NT2/D1 (cell line): ENCODE data around the gene BMPER.
A peak's percentile ranks its signal among the peaks of the same experiment; 100 is the strongest.

Experiments used
- DNase-seq: peaks from one replicate; pipeline ENCODE4 v3.0.0-alpha.2; 2011; ENCODE audit warnings: low read depth, low spot score
- H3K27me3 ChIP-seq: 2 replicates; pipeline ENCODE4 v1.6.0; 2011; ENCODE audit warnings: mild to moderate bottlenecking; ENCODE audit not compliant: insufficient read length, insufficient read depth
- H3K36me3 ChIP-seq: 2 replicates; pipeline ENCODE4 v1.6.1; 2011; ENCODE audit warnings: mild to moderate bottlenecking, low read length, mixed read lengths; ENCODE audit not compliant: insufficient read depth, insufficient read length
- H3K4me1 ChIP-seq: 2 replicates; pipeline ENCODE4 v1.5.1; 2011; ENCODE audit not compliant: insufficient read depth, insufficient read length
- H3K4me3 ChIP-seq: 2 replicates; pipeline ENCODE4 v1.5.1; 2011; ENCODE audit warnings: low read depth; ENCODE audit not compliant: insufficient read length
- H3K9ac ChIP-seq: 2 replicates; pipeline ENCODE4 v1.6.0; 2011; ENCODE audit warnings: low read depth; ENCODE audit not compliant: insufficient read length
- H3K9me3 ChIP-seq: 2 replicates; pipeline ENCODE4 v1.5.1; 2011; ENCODE audit warnings: mild to moderate bottlenecking, low read length; ENCODE audit not compliant: insufficient read depth
- SUZ12 ChIP-seq: IDR thresholded peaks from 2 replicates; pipeline ENCODE4 v1.6.1; 2011; ENCODE audit not compliant: insufficient read length, insufficient read depth; ENCODE audit errors: extremely low read depth
- YY1 ChIP-seq: IDR thresholded peaks from 2 replicates; pipeline ENCODE4 v1.6.1; 2011; ENCODE audit not compliant: insufficient read length, insufficient read depth
- ZNF274 ChIP-seq: IDR thresholded peaks from 2 replicates; pipeline ENCODE4 v1.6.1; 2011; ENCODE audit warnings: mild to moderate bottlenecking, low read depth, low read length

BMPER gene

DNA sequence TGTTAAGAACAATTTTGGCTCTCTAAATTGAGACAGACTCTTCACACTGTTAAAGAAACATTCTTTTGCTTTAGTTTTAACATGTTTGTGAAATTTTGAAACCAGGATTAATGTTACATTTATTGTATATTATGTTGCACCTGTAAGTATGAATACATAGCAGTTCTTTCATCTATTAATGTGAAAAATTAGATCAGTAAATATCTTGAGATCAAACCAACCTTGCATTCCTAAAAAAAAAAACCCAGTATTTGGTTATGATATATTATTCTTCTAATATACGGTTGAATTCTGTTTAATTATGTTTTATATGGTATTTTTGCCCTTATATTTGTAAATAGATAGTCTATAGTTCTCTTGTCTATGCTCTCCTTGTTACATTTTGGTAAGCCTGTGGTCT, 219.4 kb downstream of the BMPER start:
- Histone ChIP-seq H3K36me3 (no peaks in the 10 kb centered on the region), H3K4me1 (no peaks in the 10 kb centered on the region)
- TF ChIP-seq ZNF274 (no peak), SUZ12 (no peak), YY1 (no peak)

DNA sequence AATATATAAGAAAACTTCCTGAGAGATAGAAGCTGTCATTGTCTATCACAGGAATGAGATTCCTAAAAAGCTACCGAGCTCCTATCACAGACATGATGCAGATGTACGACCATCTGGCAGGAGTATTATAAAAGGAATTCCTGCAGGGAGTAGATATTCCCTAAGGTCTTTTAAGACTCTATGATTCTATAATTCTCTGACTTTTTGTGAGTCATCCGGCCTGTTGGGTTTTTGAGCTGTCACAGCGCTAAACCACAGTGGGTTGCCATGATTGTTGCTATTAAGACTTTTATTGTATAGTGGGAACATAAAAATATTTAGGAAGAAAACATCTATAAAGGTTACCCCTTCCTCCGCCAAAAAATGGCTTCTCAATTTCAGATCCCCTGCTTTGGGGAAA, 223.4 kb downstream of the BMPER start:
- Histone ChIP-seq H3K27me3 (no peaks in the 10 kb centered on the region), H3K4me3 (no peak overlapping the region), H3K9ac (no peak overlapping the region), H3K9me3 (peaks cover 33% of the 10 kb centered on the region), H3K36me3 (no peaks in the 10 kb centered on the region), H3K4me1 (no peaks in the 10 kb centered on the region)
- TF ChIP-seq YY1, result no peak
- TF ChIP-seq ZNF274, result no peak
- TF ChIP-seq SUZ12, result no peak
- no peak for DNase-seq

More for the DNA sequence above, 219.4 kb downstream of the BMPER start:
- Histone ChIP-seq H3K9me3 (peaks cover 33% of the 10 kb centered on the region), H3K9ac (no peak overlapping the region), H3K4me3 (no peak overlapping the region), H3K27me3 (no peaks in the 10 kb centered on the region)
- DNase-seq, result no peak

DNA sequence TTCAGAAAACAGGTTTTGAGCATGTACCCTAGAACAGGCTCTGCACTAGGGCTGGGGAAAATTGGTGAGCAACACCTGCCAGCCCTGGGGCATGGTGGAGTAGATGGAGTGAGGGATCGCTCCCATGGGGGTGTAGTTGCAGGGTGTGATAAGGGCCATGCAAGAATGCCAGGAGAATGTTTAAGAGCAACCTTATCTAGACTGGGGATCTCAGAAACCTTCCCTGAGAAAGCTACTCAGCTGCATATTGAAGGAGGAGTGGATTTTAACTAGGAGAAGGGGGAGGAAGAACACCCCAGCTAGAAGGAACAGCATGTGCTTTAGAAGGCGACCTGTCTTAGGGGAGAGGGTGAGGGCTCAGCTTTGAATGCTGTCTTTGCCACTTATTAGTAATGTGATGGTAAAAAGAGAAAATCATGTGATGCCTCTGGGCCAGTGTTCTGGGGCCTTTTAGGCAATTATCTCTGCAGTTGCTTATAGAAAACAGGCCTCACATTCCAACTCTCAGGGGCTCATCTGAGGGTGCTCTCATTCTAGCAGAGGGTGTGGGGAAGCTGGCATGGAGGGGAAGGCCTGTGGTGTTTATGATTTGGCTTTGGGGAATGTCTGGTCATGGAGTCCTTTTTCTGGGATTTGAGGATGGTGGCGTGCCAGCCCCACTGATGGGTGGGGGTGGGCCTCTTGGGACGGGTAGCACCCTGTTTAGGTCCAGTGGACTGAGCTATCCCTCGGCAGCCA, 225.4 kb downstream of the BMPER start:
- Histone ChIP-seq H3K4me3 (no peak overlapping the region), H3K9me3 (peaks cover 13% of the 10 kb centered on the region), H3K4me1 (no peaks in the 10 kb centered on the region), H3K36me3 (no peaks in the 10 kb centered on the region), H3K9ac (no peak overlapping the region), H3K27me3 (no peaks in the 10 kb centered on the region)
- DNase-seq, result no peak
- TF ChIP-seq ZNF274 (no peak), SUZ12 (no peak), YY1 (no peak)

DNA sequence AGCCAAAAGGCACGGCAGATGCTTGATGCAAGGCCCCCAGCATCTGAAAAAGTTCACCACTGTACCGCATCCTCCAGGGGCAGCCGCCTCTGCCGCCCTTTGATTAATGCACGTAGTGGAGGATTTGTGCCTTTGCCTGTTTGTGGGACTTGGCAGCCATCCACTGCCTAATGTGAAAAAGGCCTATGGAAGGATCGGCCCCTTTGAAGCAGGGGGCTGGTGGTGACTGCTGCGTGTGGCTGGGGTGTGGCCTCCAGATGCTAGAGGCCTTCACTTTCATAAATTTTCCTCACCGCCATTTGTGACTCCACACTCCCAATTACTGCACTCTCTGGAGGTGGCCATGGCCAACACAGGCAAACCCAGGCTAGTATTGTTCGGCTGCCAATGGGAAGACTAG, 226.0 kb downstream of the BMPER start:
- H3K4me1 ChIP-seq, result no peaks in the 10 kb centered on the region
- no peak for DNase-seq
- no peaks in the 10 kb centered on the region for H3K36me3 ChIP-seq
- H3K9ac ChIP-seq, result no peak overlapping the region
- TF ChIP-seq ZNF274 (no peak), SUZ12 (no peak), YY1 (no peak)
- peaks cover 8% of the 10 kb centered on the region; the same call in 1 of the 2 replicates for H3K9me3 ChIP-seq
- H3K27me3 ChIP-seq, result no peaks in the 10 kb centered on the region
- H3K4me3 ChIP-seq, result no peak overlapping the region

DNA sequence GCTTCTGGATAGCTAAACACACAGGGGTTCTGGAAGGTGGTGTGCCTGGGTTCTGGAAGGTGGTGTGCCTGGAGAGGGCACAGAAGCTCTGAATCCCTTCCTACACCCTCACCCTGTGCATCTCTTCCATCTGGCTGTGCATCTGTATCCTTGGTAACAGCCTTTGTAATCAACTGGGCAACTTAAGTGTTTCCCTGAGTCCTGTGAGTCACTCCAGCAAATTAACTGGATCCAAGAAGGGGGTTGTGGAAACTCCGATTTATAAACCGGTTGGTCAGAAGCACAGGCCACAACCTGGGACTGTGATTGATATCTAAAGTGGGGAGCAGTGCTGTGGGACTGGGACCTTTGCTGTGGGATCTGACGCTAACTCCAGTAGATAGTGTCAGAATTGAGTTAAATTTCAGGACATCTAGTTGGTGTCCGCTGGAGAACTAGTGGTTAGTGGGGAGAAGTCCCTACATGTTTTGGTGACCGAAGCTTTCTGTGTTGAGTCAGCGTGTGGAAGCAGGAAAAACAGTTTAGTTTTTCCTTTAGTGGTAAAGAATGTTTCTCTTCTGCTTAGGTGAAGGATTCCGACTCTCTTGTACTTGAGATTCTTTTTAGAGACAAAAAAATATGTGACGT, 228.1 kb downstream of the BMPER start:
- Histone ChIP-seq H3K4me1 (peaks cover 1% of the 10 kb centered on the region), H3K4me3 (no peak overlapping the region), H3K36me3 (no peaks in the 10 kb centered on the region), H3K9me3 (no peaks in the 10 kb centered on the region), H3K9ac (no peak overlapping the region), H3K27me3 (no peaks in the 10 kb centered on the region)
- TF ChIP-seq SUZ12, result no peak
- no peak for TF ChIP-seq ZNF274
- TF ChIP-seq YY1, result no peak
- no peak for DNase-seq

DNA sequence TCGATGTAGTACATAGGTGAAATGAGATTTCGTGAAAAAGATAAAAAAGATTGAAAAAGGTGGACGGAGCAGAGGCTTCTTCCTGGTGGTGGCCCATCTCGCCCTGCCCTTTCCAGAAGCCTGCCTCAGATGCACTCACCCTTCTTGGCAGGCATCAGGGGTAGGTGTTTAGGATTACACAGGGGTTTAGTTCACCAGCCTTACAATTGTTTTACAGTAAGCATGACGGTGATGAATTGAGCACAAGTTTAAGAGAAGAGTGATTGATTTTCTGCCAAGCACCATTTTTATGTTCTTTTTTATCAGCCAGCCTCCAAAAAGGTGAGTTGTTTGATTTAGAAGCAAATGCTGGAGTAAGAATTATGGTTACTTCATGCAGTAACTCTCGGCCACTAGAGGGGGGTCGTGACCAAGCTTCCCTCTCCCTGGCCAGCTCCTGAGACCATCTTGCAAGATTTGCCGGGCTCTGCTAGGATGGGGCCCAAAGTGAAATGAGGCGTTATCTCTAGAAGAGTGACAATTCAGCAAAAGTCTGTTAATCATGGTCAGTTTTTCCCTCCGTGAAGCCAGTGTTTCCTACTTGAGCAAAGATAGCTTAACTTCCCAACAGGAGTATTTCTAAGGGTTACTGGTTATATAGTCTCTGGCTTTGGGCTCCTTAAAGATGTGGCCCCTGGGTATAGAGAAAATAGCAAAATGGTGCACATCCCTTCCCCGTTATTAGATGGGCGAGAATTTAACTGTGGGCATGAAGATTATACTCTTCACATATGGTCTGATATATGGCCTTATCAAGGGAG, 228.8 kb downstream of the BMPER start:
- Histone ChIP-seq H3K36me3 (no peaks in the 10 kb centered on the region), H3K9me3 (no peaks in the 10 kb centered on the region), H3K9ac (no peak overlapping the region), H3K4me1 (peaks cover 2% of the 10 kb centered on the region), H3K27me3 (no peaks in the 10 kb centered on the region), H3K4me3 (no peak overlapping the region)
- no peak for TF ChIP-seq SUZ12
- TF ChIP-seq ZNF274, result no peak
- TF ChIP-seq YY1, result no peak
- peak; percentile 89 for DNase-seq

DNA sequence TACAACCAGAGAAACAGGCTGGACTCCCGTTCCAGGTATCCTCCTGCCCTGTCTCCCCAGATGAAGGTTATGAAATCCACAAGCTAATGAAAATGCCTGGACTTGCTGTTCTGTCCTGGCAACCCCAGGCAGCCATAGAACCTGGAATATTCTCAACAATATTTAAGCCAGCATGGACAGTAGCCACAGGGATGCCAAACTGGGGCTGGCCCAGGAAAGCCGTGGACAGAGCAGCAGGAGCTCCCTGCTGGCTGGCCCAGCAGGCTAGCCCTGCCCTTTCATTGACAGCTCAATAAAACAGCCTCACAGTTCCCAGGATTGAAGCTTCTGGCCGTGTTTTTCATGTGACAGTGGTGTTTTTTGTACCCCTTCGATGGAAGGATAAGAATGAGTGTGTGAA, 230.6 kb downstream of the BMPER start:
- no peak overlapping the region for H3K4me3 ChIP-seq
- peaks cover 2% of the 10 kb centered on the region for H3K4me1 ChIP-seq
- H3K9me3 ChIP-seq, result no peaks in the 10 kb centered on the region
- DNase-seq, result no peak
- H3K36me3 ChIP-seq, result no peaks in the 10 kb centered on the region
- H3K9ac ChIP-seq, result no peak overlapping the region
- no peaks in the 10 kb centered on the region for H3K27me3 ChIP-seq
- TF ChIP-seq ZNF274 (no peak), YY1 (no peak), SUZ12 (no peak)
